C4-2B (cell line): ENCODE measurements around the gene SRSF7.
"Not testable (repeated sequence)": the region's sequence is repeated elsewhere in the genome, so short reads cannot be mapped to it uniquely, and the experiment has no call there.

Source experiments
- H3K27ac ChIP-seq: fragments of 450-650 bp; 2 replicates; pipeline ENCODE4 v1.5.1; 2017
- ZFX ChIP-seq: fragments of 450-650 bp; IDR thresholded peaks from 2 replicates; pipeline ENCODE4 v1.6.1; 2017
- TF ChIP-seq, protein P1 (sequence below): fragments of 450-650 bp; conservative IDR thresholded peaks from 2 replicates; pipeline ENCODE4 v1.5.1; 2017; ENCODE audit warnings: mild to moderate bottlenecking

SRSF7 gene

DNA sequence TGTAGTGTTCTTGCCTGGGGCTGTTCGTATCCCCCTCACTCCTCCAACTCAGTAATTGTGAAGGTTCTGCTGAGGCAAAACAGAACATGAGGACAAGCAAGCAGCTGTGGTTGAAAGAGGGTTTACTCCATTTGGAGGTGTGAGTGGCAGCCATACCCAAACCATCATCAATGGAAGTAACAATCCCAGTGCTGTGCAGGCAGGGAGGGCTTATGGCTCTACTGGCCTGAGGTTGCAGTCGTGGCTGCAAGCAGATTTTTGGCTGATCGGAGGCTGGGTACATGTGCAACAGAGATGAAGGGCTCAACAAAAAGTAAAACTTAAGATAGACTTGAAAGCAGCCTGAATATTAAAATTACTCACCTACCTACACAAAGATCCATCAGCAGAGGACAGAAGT, 13.2 kb downstream of the SRSF7 start:
- no peak overlapping the region for H3K27ac ChIP-seq

GRCh38 chr2:38737000-38737698, 14.0 kb downstream of the SRSF7 start:
- H3K27ac ChIP-seq: not testable (repeated sequence)

More for the DNA sequence above, 13.2 kb downstream of the SRSF7 start:
- TF ChIP-seq, protein P1, sequence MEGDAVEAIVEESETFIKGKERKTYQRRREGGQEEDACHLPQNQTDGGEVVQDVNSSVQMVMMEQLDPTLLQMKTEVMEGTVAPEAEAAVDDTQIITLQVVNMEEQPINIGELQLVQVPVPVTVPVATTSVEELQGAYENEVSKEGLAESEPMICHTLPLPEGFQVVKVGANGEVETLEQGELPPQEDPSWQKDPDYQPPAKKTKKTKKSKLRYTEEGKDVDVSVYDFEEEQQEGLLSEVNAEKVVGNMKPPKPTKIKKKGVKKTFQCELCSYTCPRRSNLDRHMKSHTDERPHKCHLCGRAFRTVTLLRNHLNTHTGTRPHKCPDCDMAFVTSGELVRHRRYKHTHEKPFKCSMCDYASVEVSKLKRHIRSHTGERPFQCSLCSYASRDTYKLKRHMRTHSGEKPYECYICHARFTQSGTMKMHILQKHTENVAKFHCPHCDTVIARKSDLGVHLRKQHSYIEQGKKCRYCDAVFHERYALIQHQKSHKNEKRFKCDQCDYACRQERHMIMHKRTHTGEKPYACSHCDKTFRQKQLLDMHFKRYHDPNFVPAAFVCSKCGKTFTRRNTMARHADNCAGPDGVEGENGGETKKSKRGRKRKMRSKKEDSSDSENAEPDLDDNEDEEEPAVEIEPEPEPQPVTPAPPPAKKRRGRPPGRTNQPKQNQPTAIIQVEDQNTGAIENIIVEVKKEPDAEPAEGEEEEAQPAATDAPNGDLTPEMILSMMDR: no peak
- TF ChIP-seq ZFX: no peak

- no peak overlapping the region for H3K27ac ChIP-seq
- TF ChIP-seq, protein P1: no peak
- no peak for TF ChIP-seq ZFX
These were observed 15.2 kb downstream of the SRSF7 start for GRCh38 chr2:38735999-38736320.

DNA sequence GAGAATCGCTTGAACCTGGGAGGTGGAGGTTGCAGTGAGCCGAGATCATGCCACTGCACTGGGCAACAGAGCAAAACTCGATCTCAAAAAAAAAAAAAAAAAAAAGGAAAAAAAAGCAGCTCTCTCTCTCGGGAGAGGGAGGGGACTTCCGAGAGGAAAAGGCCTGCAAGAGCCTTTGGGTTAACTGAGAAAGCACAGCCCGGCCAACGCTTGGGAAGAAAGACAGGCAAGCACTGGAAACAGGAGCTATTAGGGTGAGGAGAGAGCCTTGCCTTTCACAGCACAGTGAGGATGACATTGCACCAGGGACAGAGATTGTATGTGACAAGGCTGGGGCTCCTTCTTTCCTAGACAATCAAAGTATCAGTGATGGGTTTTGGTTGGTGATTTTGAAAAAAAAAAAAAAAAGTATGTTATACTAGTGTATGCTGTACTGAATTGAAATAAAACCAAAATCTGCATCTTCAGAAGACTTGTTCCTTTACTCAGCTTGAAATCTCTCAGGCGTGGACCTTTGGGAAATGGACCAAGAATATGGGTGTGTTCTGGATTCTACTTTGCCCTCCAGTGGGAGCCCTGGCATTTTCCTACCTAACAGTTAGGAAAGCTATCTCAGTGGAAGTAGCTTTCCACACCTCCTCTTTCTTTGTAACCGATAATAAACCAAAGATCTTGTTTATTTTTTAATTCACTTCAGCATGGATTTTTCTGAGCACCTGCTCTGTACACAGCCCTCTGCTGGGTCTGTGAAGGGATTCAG, 16.7 kb downstream of the SRSF7 start:
- no peak for TF ChIP-seq ZFX
- TF ChIP-seq, protein P1: no peak
- H3K27ac ChIP-seq: no peak overlapping the region

- H3K27ac ChIP-seq: no peak overlapping the region
These were observed 17.7 kb downstream of the SRSF7 start for GRCh38 chr2:38733300-38733971.

GRCh38 chr2:38731684-38732221, 19.4 kb downstream of the SRSF7 start:
- H3K27ac ChIP-seq: no peak overlapping the region
- TF ChIP-seq, protein P1: no peak
- TF ChIP-seq ZFX: no peak

More at GRCh38 chr2:38733300-38733971, 17.7 kb downstream of the SRSF7 start:
- TF ChIP-seq ZFX: no peak
- TF ChIP-seq, protein P1: no peak

- no peak for TF ChIP-seq ZFX
- TF ChIP-seq, protein P1: no peak
- no peak overlapping the region for H3K27ac ChIP-seq
These were observed 20.1 kb downstream of the SRSF7 start for GRCh38 chr2:38731090-38731489.
